Kidney glomerular epithelial cell (primary cell): ENCODE measurements around the gene POLG2.
"Not testable (repeated sequence)": the region's sequence is repeated elsewhere in the genome, so short reads cannot be mapped to it uniquely, and the experiment has no call there.

Experiments
- DNase-seq: peaks from one replicate; lab custom pipeline; 2025; lab: John Stamatoyannopoulos, UW

POLG2 gene

GRCh38 chr17:64439956-64440355 is 56.9 kb downstream of the POLG2 start:
- no peak for DNase-seq

- DNase-seq, result not testable (repeated sequence)
Measured at GRCh38 chr17:64439521-64439920, 57.3 kb downstream of the POLG2 start.

GRCh38 chr17:64437944-64438525 is 58.8 kb downstream of the POLG2 start:
- no peak for DNase-seq

GRCh38 chr17:64431534-64431933 is 65.3 kb downstream of the POLG2 start:
- DNase-seq, result no peak

- DNase-seq, result not testable (repeated sequence)
Measured at GRCh38 chr17:64430036-64430435, 66.8 kb downstream of the POLG2 start.

GRCh38 chr17:64428406-64428805 is 68.4 kb downstream of the POLG2 start:
- DNase-seq, result no peak
